Vagina (tissue), 2 donors: ENCODE results near the gene CRTC1.

Experiments
- CTCF ChIP-seq, 3 experiments: fragments of 450-650 bp in 2 of 3; fragments of 200-600 bp in 1 of 3; sonication (generic) in 1 of 3; IDR thresholded peaks; one replicate each; pipeline ENCODE4 v1.5.1; 2017 to 2019; ENCODE audit warnings: antibody characterized with exemption in 3 of 3, mild to moderate bottlenecking in 2 of 3, moderate library complexity in 2 of 3
- POLR2A ChIP-seq, 2 donors: fragments of 450-650 bp; IDR thresholded peaks; one replicate each; pipeline ENCODE4 v1.6.1; 2017; ENCODE audit warnings: antibody characterized with exemption in 2 of 2, mild to moderate bottlenecking in 2 of 2, moderate library complexity in 2 of 2
- POLR2AphosphoS5 ChIP-seq, 2 donors: sonication (generic); formaldehyde crosslinking; IDR thresholded peaks; one replicate each; pipeline ENCODE4 v1.9.0; 2017; ENCODE audit warnings: antibody characterized with exemption in 2 of 2, mild to moderate bottlenecking in 2 of 2, low read depth in 1 of 2; ENCODE audit not compliant: insufficient read depth in 1 of 2

- TF ChIP-seq CTCF (IDR thresholded peaks at IDR 0.05) (no peak), POLR2A (IDR thresholded peaks at IDR 0.05) (no peak), POLR2AphosphoS5 (IDR thresholded peaks at IDR 0.05; ENCODE audit: insufficient read depth in 1 of 2, low read depth in 1 of 2) (no peak)
These were observed 105.3 kb downstream of the CRTC1 start for GRCh38 chr19:18788529-18789421.
